Activated T-helper 1 cell treated with Interleukin-2 at 50 U/mL for 16 hours (primary cell): Measurements from ENCODE around the gene SRRT.

Experiments used
- DNase-seq: peaks from one replicate; pipeline ENCODE4 v3.0.0-alpha.2; 2020; ENCODE audit warnings: low read depth

The SRRT gene

DNA sequence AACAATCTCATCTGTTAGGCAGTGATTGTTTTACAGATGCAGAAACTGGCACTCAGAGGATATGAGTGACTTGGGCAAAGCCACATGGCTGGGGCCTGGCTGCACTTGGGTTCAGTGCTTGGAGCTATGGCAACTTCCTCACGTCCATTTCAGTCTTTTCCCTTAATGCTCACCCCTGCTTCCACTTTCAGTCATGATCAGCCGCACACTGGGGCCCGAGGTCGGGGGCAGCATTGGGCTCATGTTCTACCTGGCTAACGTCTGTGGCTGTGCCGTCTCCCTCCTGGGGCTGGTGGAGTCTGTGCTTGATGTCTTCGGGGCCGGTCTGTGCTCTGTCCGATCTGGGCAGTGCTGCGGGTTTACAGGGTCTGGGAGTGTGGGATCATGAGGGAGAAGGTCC lies 19.4 kb upstream of the SRRT start:
- DNase-seq: no peak

DNA sequence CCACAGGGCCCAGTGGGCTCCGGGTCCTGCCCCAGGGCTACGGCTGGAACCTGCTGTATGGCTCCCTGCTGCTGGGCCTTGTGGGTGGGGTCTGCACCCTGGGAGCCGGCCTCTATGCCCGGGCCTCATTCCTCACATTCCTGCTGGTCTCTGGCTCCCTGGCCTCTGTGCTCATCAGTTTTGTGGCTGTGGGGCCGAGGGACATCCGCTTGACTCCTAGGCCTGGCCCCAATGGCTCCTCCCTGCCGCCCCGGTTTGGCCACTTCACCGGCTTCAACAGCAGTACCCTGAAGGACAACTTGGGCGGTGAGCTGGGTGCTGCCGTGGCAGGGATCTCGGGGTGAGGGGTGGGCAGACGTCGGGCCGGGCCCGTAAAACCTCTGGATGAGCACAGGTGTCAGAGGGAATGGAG lies 18.0 kb upstream of the SRRT start:
- no peak for DNase-seq

DNA sequence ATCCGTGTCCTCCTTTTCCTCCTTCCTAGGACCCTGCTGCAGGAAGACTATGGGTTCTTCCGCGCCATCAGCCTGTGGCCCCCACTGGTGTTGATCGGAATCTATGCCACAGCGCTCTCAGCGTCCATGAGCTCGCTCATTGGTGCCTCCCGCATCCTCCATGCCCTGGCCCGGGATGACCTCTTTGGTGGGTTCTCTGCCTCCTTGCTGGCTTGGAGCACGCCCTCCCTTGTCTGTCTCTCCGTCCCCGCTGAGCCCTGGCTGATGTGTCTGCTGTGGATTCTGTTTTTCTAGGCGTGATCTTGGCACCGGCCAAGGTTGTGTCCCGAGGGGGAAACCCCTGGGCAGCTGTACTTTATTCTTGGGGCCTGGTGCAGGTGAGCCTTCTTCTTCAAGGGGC lies 15.0 kb upstream of the SRRT start:
- DNase-seq: no peak

DNA sequence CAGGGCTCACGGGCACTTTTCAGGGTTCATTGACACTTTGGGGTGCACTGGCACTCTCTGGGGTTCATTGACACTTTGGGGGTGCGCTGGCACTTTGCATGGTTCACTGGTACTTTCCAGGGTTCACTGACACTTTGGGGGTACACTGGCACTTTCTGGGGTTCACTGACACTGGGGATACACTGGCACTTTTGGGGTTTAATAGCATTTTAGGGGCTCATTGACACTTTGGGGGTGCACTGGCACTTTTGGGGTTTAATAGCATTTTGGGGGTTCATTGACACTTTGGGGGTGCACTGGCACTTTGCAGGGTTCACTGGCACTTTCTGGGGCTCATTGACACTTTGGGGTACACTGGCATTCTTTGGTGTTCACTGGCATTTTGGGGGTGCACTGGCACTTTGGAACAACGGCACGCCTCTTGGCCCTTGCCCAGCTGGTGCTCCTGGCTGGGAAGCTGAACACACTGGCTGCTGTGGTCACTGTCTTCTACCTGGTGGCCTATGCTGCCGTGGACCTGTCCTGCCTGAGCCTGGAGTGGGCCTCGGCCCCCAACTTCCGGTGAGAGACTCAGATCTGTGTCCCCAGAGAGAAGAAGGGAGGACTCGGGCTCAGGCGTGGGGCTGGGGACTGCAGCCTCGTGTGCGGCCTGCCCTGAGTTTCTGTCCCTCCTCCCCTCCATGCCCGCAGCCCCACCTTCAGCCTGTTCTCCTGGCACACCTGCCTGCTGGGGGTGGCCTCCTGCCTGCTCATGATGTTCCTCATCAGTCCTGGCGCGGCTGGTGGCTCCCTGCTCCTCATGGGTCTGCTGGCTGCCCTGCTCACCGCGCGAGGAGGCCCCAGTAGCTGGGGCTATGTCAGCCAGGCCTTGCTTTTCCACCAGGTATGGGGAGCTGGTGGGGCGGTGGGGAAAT lies 13.9 kb upstream of the SRRT start:
- no peak for DNase-seq

GRCh38 chr7:100861616-100861985 lies 13.3 kb upstream of the SRRT start:
- DNase-seq: no peak

DNA sequence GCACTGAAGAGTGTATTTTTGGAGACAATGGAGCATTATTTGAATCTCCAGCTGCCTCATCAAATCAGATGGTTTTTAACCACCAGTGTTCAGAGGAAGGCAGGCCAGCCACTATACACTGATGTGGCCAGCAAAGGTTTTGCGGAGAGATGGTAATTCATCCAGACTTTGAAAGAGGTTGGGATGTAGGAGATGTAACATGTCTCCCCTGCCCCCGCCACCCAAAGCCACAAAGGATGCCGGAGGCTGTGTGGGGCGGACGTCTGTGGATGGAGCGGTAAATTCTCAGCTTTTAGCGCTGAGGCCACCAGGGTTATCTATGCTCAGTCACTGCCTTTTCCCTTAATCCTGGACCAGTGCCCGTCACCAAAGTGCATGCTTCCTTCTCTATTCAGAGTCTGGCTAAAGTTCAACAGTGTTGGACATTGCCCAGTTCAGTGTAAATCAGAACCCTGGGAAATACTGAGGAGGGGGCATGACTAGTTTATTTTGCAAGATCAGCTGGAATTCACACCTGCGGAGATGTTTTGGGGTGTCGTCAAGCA lies 11.4 kb upstream of the SRRT start:
- no peak for DNase-seq

GRCh38 chr7:100864263-100864845 lies 10.5 kb upstream of the SRRT start:
- DNase-seq: no peak

DNA sequence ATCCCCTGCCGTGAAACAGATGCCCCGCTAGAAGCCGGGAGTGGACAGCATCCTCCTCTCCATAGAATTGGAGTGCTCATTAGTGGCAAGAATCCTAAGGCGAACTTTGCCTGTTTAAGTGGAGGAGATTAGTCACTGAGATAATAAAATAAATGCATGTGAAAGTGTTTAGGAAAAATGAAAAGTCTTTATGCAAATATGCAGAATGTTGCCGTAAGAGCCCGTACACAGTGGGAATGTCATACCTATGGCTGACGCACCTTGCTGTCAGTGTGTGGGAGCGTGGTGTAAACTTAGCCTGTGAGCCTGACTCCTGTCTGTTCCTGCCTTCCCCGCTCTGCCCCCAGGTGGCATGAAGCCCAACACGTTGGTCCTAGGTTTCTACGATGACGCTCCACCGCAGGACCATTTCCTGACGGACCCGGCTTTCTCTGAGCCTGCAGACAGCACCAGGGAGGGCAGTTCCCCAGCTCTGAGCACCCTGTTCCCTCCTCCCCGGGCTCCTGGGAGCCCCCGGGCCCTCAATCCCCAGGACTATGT lies 9.5 kb upstream of the SRRT start:
- no peak for DNase-seq

DNA sequence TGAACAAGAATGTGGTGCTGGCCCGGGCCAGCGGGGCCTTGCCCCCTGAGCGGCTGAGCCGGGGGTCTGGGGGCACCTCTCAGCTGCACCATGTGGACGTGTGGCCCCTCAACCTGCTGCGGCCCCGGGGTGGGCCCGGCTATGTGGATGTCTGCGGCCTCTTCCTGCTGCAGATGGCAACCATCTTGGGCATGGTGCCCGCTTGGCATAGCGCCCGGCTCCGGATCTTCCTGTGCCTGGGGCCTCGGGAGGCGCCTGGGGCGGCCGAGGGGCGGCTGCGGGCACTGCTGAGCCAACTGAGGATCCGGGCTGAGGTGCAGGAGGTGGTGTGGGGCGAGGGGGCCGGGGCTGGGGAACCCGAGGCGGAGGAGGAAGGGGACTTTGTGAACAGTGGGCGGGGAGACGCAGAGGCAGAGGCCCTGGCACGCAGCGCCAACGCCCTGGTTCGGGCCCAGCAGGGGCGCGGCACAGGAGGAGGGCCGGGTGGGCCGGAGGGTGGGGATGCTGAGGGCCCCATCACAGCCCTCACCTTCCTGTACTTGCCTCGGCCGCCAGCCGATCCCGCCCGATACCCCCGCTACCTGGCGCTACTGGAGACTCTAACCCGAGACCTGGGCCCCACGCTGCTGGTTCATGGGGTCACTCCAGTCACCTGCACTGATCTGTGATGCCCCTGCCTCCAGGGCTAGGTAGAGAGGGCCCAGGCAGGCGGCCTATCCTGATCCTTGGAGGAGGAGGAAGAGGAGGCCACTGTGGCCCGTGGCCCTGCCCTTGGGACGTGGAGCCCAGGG lies 8.8 kb upstream of the SRRT start:
- DNase-seq: no peak

DNA sequence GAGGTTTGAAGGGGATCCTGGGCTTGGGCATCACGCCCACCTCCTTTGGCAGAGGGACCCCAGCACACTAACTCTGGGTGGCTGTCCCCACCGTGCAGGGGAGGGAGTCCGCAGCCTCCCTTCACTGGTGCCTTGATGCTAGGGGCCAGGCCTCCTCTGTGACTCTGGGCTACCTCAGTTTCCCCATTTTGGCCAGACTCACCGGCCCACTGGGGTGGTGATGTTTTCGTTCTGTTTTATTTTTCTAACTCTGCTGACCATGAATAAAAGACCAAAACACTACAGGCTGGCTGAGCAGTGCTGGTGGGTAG lies 8.2 kb upstream of the SRRT start:
- DNase-seq: no peak

DNA sequence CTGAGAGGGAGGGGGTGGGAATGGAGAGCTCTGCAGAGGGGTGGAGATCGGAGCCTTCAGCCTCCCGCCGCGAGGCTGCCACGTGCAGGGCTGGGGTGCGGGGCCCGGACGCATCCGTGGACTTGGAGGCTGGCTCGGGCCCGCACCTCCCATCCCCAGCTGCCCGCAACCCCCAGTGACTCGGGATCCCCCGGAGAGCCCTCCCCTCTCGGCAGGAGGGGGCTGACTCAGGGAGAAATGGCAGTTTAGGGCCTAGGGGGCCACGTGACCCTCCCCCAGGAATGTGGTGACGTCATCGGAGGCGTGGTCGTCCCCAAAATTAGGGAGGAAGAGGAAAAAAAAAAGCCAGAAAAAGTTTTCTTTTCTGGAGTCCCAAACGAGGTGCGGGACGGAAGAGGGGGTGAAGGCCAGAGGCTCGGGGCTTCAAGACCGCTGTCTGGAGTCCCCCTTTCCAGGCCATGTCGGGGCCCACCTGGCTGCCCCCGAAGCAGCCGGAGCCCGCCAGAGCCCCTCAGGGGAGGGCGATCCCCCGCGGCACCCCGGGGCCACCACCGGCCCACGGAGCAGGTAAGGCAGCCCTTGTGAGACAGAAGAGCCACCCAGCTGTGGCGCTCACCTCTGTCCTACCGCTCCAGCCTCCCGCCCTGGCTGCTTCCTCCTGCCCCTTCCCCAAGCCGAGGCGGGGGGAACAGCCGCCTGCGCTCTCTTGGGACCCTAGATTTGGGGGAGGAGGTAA lies 7.7 kb upstream of the SRRT start, which contains the start of gene TRIP6:
TSS of gene TRIP6 (plus strand) at position 348 of the 736 bp plus-strand sequence. CDS start at position 459, 111 bp downstream.
- DNase-seq: peak; percentile 18

DNA sequence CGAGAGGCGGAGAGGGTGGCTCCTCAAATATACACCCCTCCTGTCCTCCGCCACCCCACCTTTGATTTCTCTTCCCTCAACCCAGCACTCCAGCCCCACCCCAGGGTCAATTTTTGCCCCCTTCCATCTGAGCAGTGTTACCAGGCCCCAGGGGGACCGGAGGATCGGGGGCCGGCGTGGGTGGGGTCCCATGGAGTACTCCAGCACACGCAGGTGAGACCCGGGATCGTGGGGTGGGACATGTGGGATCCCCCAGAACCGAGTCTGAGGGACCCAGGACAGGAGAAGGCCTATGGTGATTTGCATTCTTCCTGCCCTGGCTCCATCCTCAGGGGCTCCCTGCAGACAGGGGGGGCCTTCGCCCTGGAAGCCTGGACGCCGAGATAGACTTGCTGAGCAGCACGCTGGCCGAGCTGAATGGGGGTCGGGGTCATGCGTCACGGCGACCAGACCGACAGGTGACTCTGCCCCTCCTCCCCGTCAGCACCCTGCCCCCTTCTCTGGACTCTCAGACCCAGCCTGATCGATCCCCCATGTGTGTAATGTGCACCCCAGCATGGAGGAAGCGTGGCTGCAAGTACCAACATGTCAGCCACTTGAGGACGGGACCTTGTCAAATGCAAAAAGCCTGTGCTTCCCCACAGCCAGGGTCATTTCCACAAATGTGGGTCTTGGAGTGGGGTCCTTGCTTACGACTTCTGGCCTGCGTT lies 7.0 kb upstream of the SRRT start:
- DNase-seq: no peak

DNA sequence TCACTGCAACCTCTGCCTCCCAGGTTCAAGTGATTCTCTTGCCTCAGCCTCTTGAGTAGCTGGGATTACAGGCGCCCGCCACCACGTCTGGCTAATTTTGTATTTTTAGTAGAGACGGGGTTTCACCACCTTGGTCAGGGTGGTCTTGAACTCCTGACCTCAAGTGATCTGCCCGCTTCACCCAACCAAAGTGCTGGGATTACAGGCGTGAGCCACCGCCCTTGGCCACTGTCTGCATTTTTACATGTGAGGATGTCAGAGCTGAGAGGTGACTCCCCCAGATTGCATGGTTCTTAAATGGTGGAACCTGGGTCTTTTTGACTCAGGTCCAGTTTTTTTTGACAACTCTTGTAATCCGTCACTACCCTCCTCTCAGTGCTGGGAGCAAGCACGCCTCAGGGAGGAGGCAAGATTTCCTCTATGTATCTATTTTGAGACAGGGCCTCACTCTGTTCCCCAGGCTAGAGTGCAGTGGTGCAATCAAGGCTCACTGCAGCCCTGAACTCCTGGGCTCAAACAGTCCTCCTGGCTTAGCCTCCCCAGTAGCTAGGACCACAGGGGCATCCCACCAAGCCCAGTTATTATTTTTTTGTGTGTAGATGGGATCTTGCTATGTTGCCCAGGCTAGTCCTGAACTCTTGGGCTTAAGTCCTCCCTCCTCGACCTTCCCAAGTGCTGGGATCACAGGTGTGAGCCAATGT lies 1.2 kb upstream of the SRRT start:
- no peak for DNase-seq

GRCh38 chr7:100874300-100874576 lies 665 bp upstream of the SRRT start:
- no peak for DNase-seq

GRCh38 chr7:100875356-100875751 lies 451 bp downstream of the SRRT start:
- DNase-seq: no peak

DNA sequence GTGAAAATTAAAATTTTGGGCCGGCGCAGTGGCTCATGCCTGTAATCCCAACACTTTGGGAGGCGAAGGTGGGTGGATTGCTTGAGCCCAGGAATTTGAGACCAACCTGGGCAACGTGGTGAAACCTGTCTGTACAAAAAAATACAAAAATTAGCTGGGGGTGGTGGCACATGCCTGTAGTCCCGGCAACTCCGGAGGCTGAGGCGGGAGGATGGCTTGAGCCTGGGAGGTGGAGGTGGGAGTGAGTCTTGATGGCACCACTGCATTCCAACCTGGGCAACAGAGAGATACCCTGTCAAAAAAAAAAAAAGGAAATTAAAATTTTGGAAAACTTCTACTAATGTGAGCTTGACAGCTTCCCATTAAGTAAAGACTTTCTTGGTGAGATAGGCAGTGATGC lies 3.1 kb downstream of the SRRT start:
- no peak for DNase-seq

DNA sequence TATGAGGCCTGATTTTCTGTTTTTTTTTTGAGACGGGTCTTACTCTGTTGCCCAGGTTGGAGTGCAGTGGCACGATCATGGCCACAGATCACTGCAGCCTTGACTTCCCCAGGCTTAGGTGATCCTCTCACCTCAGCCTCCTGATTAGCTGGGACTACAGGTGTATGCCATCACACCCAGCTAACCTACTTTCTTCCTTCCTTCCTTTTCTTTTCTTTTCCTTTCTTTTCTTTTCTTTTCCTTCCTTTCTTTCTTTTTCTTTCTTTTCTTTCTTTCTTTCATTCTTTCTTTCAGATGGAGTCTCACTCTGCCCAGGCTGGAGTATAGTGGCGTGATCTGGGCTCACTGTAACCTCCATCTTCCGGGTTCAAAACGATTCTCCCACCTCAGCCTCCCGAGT lies 3.8 kb downstream of the SRRT start:
- DNase-seq: no peak

- no peak for DNase-seq
Measured at GRCh38 chr7:100879685-100880261, 4.9 kb downstream of the SRRT start.

GRCh38 chr7:100880645-100881044 lies 5.7 kb downstream of the SRRT start:
- DNase-seq: no peak

- DNase-seq: no peak
Measured at GRCh38 chr7:100881136-100881535, 6.2 kb downstream of the SRRT start.
